Measurements from ENCODE around the gene ANKK1. TPM values are rescaled to one million over a fixed set of nuclear protein-coding genes. Genes with fewer than 3 reads are reported as not detected.

ANKK1 gene
- polyA plus RNA-seq, 3 donors, result 0.07 to 0.09 TPM; not detected in 1

- 100% methylated on average over 1 of the region's 2 CpGs for WGBS (ENCODE audit: insufficient coverage)
- H3K27me3 ChIP-seq (ENCODE audit: control insufficient read depth in 2 of 2, insufficient read depth in 2 of 2, low read length in 2 of 2), result peaks cover 0 to 2% of the 10 kb centered on the region in 2 donors
- no peaks in the 10 kb centered on the region for H3K36me3 ChIP-seq (replicated peaks in 1 of 2; ENCODE audit: control insufficient read depth in 1 of 2, insufficient read depth in 2 of 2, low read length in 2 of 2)
Measured at GRCh38 chr11:113440816-113441215, 53.2 kb downstream of the ANKK1 start.

DNA sequence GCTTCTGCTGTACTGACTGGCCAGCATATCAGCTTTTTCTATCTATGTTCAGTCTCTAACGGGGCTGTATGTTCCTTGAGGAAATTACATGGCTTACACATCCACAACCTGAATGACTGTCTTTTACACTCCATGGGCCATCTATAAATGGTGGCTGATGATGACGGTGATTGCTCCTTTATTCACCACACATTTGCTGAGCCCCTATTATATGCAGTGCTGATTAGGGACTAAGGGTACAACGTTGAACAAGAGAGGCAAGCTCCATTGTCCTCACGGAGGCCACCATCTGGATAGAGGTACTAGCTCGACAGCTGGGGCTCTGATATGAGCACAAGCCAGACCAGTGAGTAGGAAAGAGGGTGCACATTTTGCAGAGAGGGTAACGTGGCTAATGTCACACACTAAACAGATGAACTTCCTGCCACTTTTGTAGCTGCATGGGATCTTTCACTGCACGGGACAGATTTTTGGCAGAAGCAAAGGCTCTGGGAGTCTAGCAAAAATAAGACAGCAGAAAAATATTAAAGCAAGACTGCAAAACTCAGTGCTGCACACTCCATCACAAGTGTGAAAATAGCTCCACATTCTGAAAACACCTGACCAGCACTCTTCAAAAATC lies 57.0 kb downstream of the ANKK1 start:
- TF ChIP-seq, protein P1, sequence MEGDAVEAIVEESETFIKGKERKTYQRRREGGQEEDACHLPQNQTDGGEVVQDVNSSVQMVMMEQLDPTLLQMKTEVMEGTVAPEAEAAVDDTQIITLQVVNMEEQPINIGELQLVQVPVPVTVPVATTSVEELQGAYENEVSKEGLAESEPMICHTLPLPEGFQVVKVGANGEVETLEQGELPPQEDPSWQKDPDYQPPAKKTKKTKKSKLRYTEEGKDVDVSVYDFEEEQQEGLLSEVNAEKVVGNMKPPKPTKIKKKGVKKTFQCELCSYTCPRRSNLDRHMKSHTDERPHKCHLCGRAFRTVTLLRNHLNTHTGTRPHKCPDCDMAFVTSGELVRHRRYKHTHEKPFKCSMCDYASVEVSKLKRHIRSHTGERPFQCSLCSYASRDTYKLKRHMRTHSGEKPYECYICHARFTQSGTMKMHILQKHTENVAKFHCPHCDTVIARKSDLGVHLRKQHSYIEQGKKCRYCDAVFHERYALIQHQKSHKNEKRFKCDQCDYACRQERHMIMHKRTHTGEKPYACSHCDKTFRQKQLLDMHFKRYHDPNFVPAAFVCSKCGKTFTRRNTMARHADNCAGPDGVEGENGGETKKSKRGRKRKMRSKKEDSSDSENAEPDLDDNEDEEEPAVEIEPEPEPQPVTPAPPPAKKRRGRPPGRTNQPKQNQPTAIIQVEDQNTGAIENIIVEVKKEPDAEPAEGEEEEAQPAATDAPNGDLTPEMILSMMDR (IDR thresholded peaks at IDR 0.05), result no peak
- Histone ChIP-seq H3K4me1 (ENCODE audit: control insufficient read depth in 1 of 2, insufficient read depth in 2 of 2, low read length in 2 of 2) (no peaks in the 10 kb centered on the region), H3K4me2 (replicated peaks; ENCODE audit: extremely low read depth, low read length, poor library complexity, severe bottlenecking) (no peak overlapping the region), H3K9me3 (replicated peaks in 1 of 2; ENCODE audit: control insufficient read depth in 1 of 2, insufficient read depth in 1 of 2, low read length in 2 of 2) (no peaks in the 10 kb centered on the region), H3K4me3 (replicated peaks in 1 of 3; ENCODE audit: low read depth in 2 of 3, low read length in 3 of 3) (no peak overlapping the region), H3K27me3 (ENCODE audit: control insufficient read depth in 2 of 2, insufficient read depth in 2 of 2, low read length in 2 of 2) (peaks cover 0 to 2% of the 10 kb centered on the region in 2 donors), H4K20me1 (ENCODE audit: insufficient read depth, low read length) (no peaks in the 10 kb centered on the region), H3K27ac (ENCODE audit: low read depth in 1 of 2, low read length in 2 of 2) (no peak overlapping the region), H3K9ac (ENCODE audit: insufficient read depth, low read length, poor library complexity, severe bottlenecking) (no peak overlapping the region), H3K79me2 (ENCODE audit: insufficient read depth, low read length) (no peaks in the 10 kb centered on the region), H2AFZ (ENCODE audit: insufficient read depth, low read depth, low read length, poor library complexity, severe bottlenecking) (no peak overlapping the region), H3K36me3 (replicated peaks in 1 of 2; ENCODE audit: control insufficient read depth in 1 of 2, insufficient read depth in 2 of 2, low read length in 2 of 2) (no peaks in the 10 kb centered on the region)
- H3K4me1 Mint-ChIP-seq, result no peaks in the 10 kb centered on the region
- no peaks in the 10 kb centered on the region for H3K36me3 Mint-ChIP-seq
- no peak overlapping the region for H3K4me3 Mint-ChIP-seq
- 61% methylated on average over 5 of the region's 7 CpGs for WGBS (ENCODE audit: insufficient coverage)
- peaks cover 11 to 16% (median 12%) of the 10 kb centered on the region in 3 donors for H3K27me3 Mint-ChIP-seq (ENCODE audit: low read depth in 3 of 3)
- intact Hi-C loops (cut with micrococcal nuclease), result no loop called here
- H3K9me3 Mint-ChIP-seq, result no peaks in the 10 kb centered on the region
- no peak overlapping the region for H3K27ac Mint-ChIP-seq
- no peak for DNase-seq

More at GRCh38 chr11:113440816-113441215, 53.2 kb downstream of the ANKK1 start:
- no peak overlapping the region for H3K4me3 ChIP-seq (replicated peaks in 1 of 3; ENCODE audit: low read depth in 2 of 3, low read length in 3 of 3)
- H4K20me1 ChIP-seq (ENCODE audit: insufficient read depth, low read length), result no peaks in the 10 kb centered on the region
- Mint-ChIP-seq H3K4me3 (no peak overlapping the region), H3K9me3 (peaks cover 0 to 2% (median 0%) of the 10 kb centered on the region in 7 donors), H3K27me3 (ENCODE audit: low read depth in 3 of 3) (peaks cover 6 to 12% (median 10%) of the 10 kb centered on the region in 3 donors), H3K4me1 (no peaks in the 10 kb centered on the region), H3K36me3 (no peaks in the 10 kb centered on the region), H3K27ac (no peak overlapping the region)
- no peaks in the 10 kb centered on the region for H3K9me3 ChIP-seq (replicated peaks in 1 of 2; ENCODE audit: control insufficient read depth in 1 of 2, insufficient read depth in 1 of 2, low read length in 2 of 2)
- TF ChIP-seq, protein P1 (IDR thresholded peaks at IDR 0.05), result no peak
- H3K4me1 ChIP-seq (ENCODE audit: control insufficient read depth in 1 of 2, insufficient read depth in 2 of 2, low read length in 2 of 2), result no peaks in the 10 kb centered on the region
- no peaks in the 10 kb centered on the region for H3K79me2 ChIP-seq (ENCODE audit: insufficient read depth, low read length)
- no peak overlapping the region for H3K27ac ChIP-seq (ENCODE audit: low read depth in 1 of 2, low read length in 2 of 2)
- no peak for DNase-seq
- H3K9ac ChIP-seq (ENCODE audit: insufficient read depth, low read length, poor library complexity, severe bottlenecking), result no peak overlapping the region
- no peak overlapping the region for H2AFZ ChIP-seq (ENCODE audit: insufficient read depth, low read depth, low read length, poor library complexity, severe bottlenecking)
- intact Hi-C loops (cut with micrococcal nuclease), result no loop called here
- H3K4me2 ChIP-seq (replicated peaks; ENCODE audit: extremely low read depth, low read length, poor library complexity, severe bottlenecking), result no peak overlapping the region

All from CD14-positive monocyte (primary cell).